Activated T-cell treated with anti-CD3 and anti-CD28 coated beads, Interleukin-2, amount 50 U/mL, for 72 hours (primary cell): ENCODE data around the gene NUP107. TPM values are rescaled to one million over a fixed set of nuclear protein-coding genes. Genes with fewer than 3 reads are reported as not detected.
"Not testable (repeated sequence)": the region's sequence is repeated elsewhere in the genome, so short reads cannot be mapped to it uniquely, and the experiment has no call there.

Experiments used
- ATAC-seq, 2 donors: fragments of 150-1000 bp; cut with Tn5 transposase; replicated peaks in 1 of 2; 2 replicates each; pipeline ENCODE4 v1.10.0; 2021; ENCODE audit warnings: moderate library complexity in 2 of 2, mild to moderate bottlenecking in 1 of 2
- DNase-seq, 2 donors: peaks; one replicate each; pipeline ENCODE4 v3.0.0; 2021 to 2022; ENCODE audit warnings: mixed read lengths in 1 of 2
- H3K27ac Mint-ChIP-seq: one replicate; pipeline ENCODE4 v1.8.0; 2022; ENCODE audit warnings: mild to moderate bottlenecking, moderate library complexity, mixed read lengths
- H3K27me3 Mint-ChIP-seq: one replicate; pipeline ENCODE4 v1.8.0; 2022; ENCODE audit warnings: low read depth, mixed read lengths
- H3K36me3 Mint-ChIP-seq, 2 donors: one replicate each; pipeline ENCODE4 v1.8.0; 2022; ENCODE audit warnings: mixed read lengths in 2 of 2, mild to moderate bottlenecking in 1 of 2; ENCODE audit not compliant: insufficient read depth in 2 of 2
- H3K4me1 Mint-ChIP-seq: one replicate; pipeline ENCODE4 v1.8.0; 2022; ENCODE audit warnings: low read depth, mixed read lengths
- H3K4me3 Mint-ChIP-seq, 2 donors: one replicate each; pipeline ENCODE4 v1.8.0; 2022; ENCODE audit warnings: mild to moderate bottlenecking in 2 of 2, mixed read lengths in 2 of 2, moderate library complexity in 2 of 2
- H3K9me3 Mint-ChIP-seq, 2 donors: one replicate each; pipeline ENCODE4 v1.8.0; 2022; ENCODE audit warnings: mixed read lengths in 2 of 2
- total RNA-seq, 2 donors: library from RNA; stranded (reverse); gene quantifications; one replicate each; pipeline ENCODE4 v1.2.3, GENCODE V29; 2022

The NUP107 gene
- 100 to 1,000 TPM; 100 to 108 TPM for total RNA-seq

- Mint-ChIP-seq H3K9me3 (no peaks in the 10 kb centered on the region), H3K4me1 (peaks cover 43% of the 10 kb centered on the region), H3K27me3 (no peaks in the 10 kb centered on the region), H3K36me3 (peaks cover 0 to 22% of the 10 kb centered on the region in 2 donors), H3K27ac (peak within 1 kb of the TSS; percentile 99), H3K4me3 (peak within 1 kb of the TSS; percentile 87 to 100)
- ATAC-seq (peak; percentile 98), DNase-seq (peak; percentile 97 to 98)
These were observed at the start of gene NUP107 for GRCh38 chr12:68686595-68687521. TSS of gene NUP107 (plus strand) at chr12:68686978. CDS start at chr12:68687066, 88 bp downstream.

- not testable (repeated sequence) for DNase-seq, H3K9me3 Mint-ChIP-seq, H3K36me3 Mint-ChIP-seq, H3K27me3 Mint-ChIP-seq, ATAC-seq
- Mint-ChIP-seq H3K4me1 (peaks cover 80% of the 10 kb centered on the region), H3K27ac (peak overlapping the region; percentile 74), H3K4me3 (peak overlapping the region in 1 of 2 donors; percentile 58)
These were observed 49.3 kb upstream of the NUP107 start for GRCh38 chr12:68637439-68637838.

DNA sequence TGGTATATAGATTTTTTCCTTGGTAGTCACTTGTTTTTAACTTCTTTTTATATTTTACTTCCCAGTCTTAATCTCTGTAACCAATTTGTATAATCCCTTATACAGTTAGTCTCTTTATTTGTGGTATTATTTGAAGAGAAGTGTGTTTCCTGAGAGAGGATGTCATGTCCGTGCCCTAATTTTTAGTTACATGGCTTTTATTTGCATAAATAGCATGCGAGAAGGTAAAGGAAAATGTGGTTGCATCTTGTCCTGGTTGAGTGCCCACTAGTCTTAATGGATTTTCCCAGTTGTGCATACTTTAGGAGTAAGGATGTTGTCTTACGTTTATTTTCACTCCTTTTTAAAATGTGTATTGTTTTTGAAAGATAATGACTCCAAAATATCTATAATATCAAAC is 48.6 kb upstream of the NUP107 start:
- ATAC-seq: no peak
- Mint-ChIP-seq H3K4me1 (peaks cover 77% of the 10 kb centered on the region), H3K27me3 (no peaks in the 10 kb centered on the region), H3K4me3 (no peak overlapping the region), H3K27ac (peak overlapping the region; percentile 74), H3K9me3 (no peaks in the 10 kb centered on the region), H3K36me3 (peaks cover 2 to 8% of the 10 kb centered on the region in 2 donors)
- no peak for DNase-seq

GRCh38 chr12:68638721-68639395 is 47.9 kb upstream of the NUP107 start:
- DNase-seq: no peak
- Mint-ChIP-seq H3K4me3 (peak overlapping the region in 1 of 2 donors; percentile 40), H3K9me3 (no peaks in the 10 kb centered on the region), H3K27ac (peak overlapping the region; percentile 84), H3K36me3 (peaks cover 2 to 10% of the 10 kb centered on the region in 2 donors), H3K27me3 (no peaks in the 10 kb centered on the region), H3K4me1 (peaks cover 75% of the 10 kb centered on the region)
- ATAC-seq: no peak

GRCh38 chr12:68639396-68639767 is 47.4 kb upstream of the NUP107 start:
- DNase-seq (no peak), ATAC-seq (peak in 1 of 2 donors; percentile 24)
- Mint-ChIP-seq H3K9me3 (no peaks in the 10 kb centered on the region), H3K4me1 (peaks cover 74% of the 10 kb centered on the region), H3K27ac (peak overlapping the region; percentile 84), H3K36me3 (peaks cover 2 to 10% of the 10 kb centered on the region in 2 donors), H3K4me3 (peak overlapping the region in 1 of 2 donors; percentile 40), H3K27me3 (no peaks in the 10 kb centered on the region)

DNA sequence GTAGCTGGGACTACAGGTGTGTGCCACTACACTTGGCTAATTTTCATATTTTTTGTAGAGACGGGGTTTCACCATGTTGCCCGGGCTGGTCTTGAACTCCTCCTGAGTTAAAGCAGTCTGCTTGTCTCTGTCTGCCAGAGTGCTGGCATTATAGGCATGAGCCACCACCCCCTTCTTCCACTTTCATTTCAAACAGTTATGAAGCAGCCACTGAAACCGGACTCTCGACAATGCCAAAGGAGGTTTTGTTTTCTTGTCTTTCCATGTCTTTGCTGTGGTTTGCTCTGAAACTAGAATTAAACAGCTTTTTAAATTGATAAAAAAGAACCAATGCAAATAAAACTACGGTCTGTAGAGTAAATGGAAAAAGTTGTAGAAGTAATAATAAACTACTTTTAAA is 45.6 kb upstream of the NUP107 start:
- ATAC-seq (peak; percentile 90 to 93), DNase-seq (peak; percentile 43 to 57)
- Mint-ChIP-seq H3K4me1 (peaks cover 74% of the 10 kb centered on the region), H3K4me3 (peak overlapping the region; percentile 69 to 77), H3K36me3 (peaks cover 2 to 15% of the 10 kb centered on the region in 2 donors), H3K27ac (peak overlapping the region; percentile 94), H3K9me3 (no peaks in the 10 kb centered on the region), H3K27me3 (no peaks in the 10 kb centered on the region)

GRCh38 chr12:68646484-68646883 is 40.3 kb upstream of the NUP107 start:
- ATAC-seq: no peak
- H3K4me3 Mint-ChIP-seq: no peak overlapping the region
- peaks cover 75% of the 10 kb centered on the region for H3K4me1 Mint-ChIP-seq
- no peak for DNase-seq
- no peaks in the 10 kb centered on the region for H3K27me3 Mint-ChIP-seq
- no peaks in the 10 kb centered on the region for H3K9me3 Mint-ChIP-seq
- peaks cover 4 to 30% of the 10 kb centered on the region in 2 donors for H3K36me3 Mint-ChIP-seq
- peak overlapping the region; percentile 20 for H3K27ac Mint-ChIP-seq

- Mint-ChIP-seq H3K4me1 (peaks cover 65% of the 10 kb centered on the region), H3K27ac (peak overlapping the region; percentile 94), H3K36me3 (peaks cover 3 to 29% of the 10 kb centered on the region in 2 donors), H3K27me3 (no peaks in the 10 kb centered on the region), H3K4me3 (peak overlapping the region; percentile 1 to 82), H3K9me3 (no peaks in the 10 kb centered on the region)
- DNase-seq (no peak), ATAC-seq (no peak)
These were observed 39.3 kb upstream of the NUP107 start for GRCh38 chr12:68647507-68647906.

GRCh38 chr12:68648179-68648578 is 38.6 kb upstream of the NUP107 start:
- Mint-ChIP-seq H3K4me3 (peak overlapping the region; percentile 5 to 82), H3K27ac (peak overlapping the region; percentile 94), H3K27me3 (no peaks in the 10 kb centered on the region), H3K4me1 (peaks cover 61% of the 10 kb centered on the region), H3K36me3 (peaks cover 3 to 29% of the 10 kb centered on the region in 2 donors), H3K9me3 (no peaks in the 10 kb centered on the region)
- DNase-seq (no peak), ATAC-seq (peak; percentile 92 to 97)

- DNase-seq (no peak), ATAC-seq (no peak)
- Mint-ChIP-seq H3K27ac (no peak overlapping the region), H3K27me3 (no peaks in the 10 kb centered on the region), H3K9me3 (no peaks in the 10 kb centered on the region), H3K36me3 (peaks cover 0 to 4% of the 10 kb centered on the region in 2 donors), H3K4me1 (no peaks in the 10 kb centered on the region), H3K4me3 (no peak overlapping the region)
These were observed 21.7 kb upstream of the NUP107 start for GRCh38 chr12:68665016-68665569.

- peaks cover 4% of the 10 kb centered on the region for H3K4me1 Mint-ChIP-seq
- no peak overlapping the region for H3K4me3 Mint-ChIP-seq
- no peaks in the 10 kb centered on the region for H3K9me3 Mint-ChIP-seq
- H3K36me3 Mint-ChIP-seq: no peaks in the 10 kb centered on the region
- H3K27me3 Mint-ChIP-seq: no peaks in the 10 kb centered on the region
- DNase-seq (no peak), ATAC-seq (no peak)
- H3K27ac Mint-ChIP-seq: peak overlapping the region; percentile 86
These were observed 19.5 kb upstream of the NUP107 start for GRCh38 chr12:68667291-68667690.

DNA sequence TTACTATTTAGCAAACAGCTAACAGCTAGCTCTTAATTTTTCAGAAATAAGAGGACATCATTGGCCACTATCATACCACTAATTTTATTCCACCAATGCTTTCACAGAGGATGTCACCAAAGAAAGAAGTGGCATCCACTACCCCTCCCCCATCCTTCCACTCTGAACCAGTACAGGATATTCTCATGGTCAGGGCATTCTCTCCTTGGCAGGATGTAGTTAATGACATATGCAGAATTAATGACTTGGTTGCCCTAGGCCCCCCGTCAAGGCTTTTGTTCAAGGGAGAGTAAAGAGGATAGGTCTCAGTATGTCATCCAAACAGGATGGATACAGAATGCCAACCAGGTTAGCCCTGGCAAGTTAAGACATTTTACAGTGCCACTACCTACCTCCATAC is 18.9 kb upstream of the NUP107 start:
- Mint-ChIP-seq H3K27ac (peak overlapping the region; percentile 30), H3K9me3 (no peaks in the 10 kb centered on the region), H3K4me1 (peaks cover 4% of the 10 kb centered on the region), H3K36me3 (no peaks in the 10 kb centered on the region), H3K27me3 (no peaks in the 10 kb centered on the region), H3K4me3 (no peak overlapping the region)
- ATAC-seq (no peak), DNase-seq (no peak)

- Mint-ChIP-seq H3K4me3 (no peak overlapping the region), H3K9me3 (no peaks in the 10 kb centered on the region), H3K27ac (peak overlapping the region; percentile 7), H3K4me1 (peaks cover 34% of the 10 kb centered on the region), H3K27me3 (no peaks in the 10 kb centered on the region), H3K36me3 (no peaks in the 10 kb centered on the region)
- DNase-seq (no peak), ATAC-seq (no peak)
These were observed 15.6 kb upstream of the NUP107 start for GRCh38 chr12:68671179-68671578.
